Spleen (tissue), 7 donors: ENCODE results near the gene SCUBE1.

Experiments used
- POLR2A ChIP-seq, 3 donors: fragments of 450-650 bp; IDR thresholded peaks; one replicate each; pipeline ENCODE4 v1.5.1; 2017; ENCODE audit warnings: antibody characterized with exemption in 3 of 3, mild to moderate bottlenecking in 1 of 3
- TF ChIP-seq, protein P1 (sequence below), 11 experiments: fragments of 200-600 bp in 7 of 11; fragments of 450-650 bp in 4 of 11; sonication (generic) in 4 of 11; IDR thresholded peaks in 8 of 11; conservative IDR thresholded peaks in 3 of 11; 1 replicate in 7 of 11; 2 replicates in 4 of 11; pipeline versions ENCODE4 v1.4.0 to v1.8.0; 2016 to 2021; ENCODE audit warnings: antibody characterized with exemption in 11 of 11, inconsistent platforms in 4 of 11, mild to moderate bottlenecking in 1 of 11
- donor health status: DM: no; HTN: no; CAD: no; lungs with moderate emphysema.
- donor health status: DM: no; HTN: no; CAD: no.
- donor health status: DM: no; HTN: no; CAD: no.

DNA sequence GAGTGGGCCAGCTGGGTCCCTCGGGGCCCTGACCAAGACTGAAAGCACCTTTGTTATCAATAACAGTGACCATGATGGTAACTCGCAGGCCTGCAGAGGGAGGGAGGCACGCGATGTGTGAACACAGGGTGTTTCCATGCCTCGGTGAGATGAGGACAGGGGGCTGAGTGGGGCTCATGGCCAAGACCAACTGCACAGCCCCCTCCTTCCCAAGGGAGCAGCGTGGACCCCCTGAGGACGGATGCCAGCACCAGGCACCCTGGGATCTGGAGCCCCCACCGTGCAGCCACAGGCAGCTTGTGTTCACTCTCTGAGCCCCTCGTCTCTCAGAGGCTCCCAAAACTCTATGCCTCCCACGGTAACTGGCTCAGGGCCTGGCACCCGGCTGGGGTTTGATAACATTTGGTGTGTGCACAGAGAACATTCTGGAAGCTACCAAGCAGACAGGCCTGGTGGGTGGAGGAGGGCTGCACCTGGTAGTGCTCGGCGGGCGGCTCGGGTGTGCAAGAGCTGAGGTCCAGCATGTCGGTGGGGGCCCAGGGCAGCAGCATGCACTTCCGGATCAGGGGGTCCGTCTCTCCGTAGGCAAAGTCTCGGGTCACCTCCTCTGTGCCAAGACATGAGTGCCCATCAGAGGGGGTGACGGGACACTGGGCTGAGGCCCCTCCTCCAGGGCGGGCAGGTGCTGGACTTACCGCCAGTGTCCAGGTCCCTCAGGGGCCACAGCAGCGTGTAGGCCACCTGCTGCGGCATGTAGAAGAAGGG is 163.8 kb downstream of the SCUBE1 start:
- TF ChIP-seq, protein P1, sequence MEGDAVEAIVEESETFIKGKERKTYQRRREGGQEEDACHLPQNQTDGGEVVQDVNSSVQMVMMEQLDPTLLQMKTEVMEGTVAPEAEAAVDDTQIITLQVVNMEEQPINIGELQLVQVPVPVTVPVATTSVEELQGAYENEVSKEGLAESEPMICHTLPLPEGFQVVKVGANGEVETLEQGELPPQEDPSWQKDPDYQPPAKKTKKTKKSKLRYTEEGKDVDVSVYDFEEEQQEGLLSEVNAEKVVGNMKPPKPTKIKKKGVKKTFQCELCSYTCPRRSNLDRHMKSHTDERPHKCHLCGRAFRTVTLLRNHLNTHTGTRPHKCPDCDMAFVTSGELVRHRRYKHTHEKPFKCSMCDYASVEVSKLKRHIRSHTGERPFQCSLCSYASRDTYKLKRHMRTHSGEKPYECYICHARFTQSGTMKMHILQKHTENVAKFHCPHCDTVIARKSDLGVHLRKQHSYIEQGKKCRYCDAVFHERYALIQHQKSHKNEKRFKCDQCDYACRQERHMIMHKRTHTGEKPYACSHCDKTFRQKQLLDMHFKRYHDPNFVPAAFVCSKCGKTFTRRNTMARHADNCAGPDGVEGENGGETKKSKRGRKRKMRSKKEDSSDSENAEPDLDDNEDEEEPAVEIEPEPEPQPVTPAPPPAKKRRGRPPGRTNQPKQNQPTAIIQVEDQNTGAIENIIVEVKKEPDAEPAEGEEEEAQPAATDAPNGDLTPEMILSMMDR (IDR thresholded peaks at IDR 0.05 in 8 of 11, conservative IDR thresholded peaks at IDR 0.05 in 3 of 11): no peak
- no peak for TF ChIP-seq POLR2A (IDR thresholded peaks at IDR 0.05)
